SW 1271 (cell line): ENCODE data around the gene TSC22D3.
"Not testable (repeated sequence)": the region's sequence is repeated elsewhere in the genome, so short reads cannot be mapped to it uniquely, and the experiment has no call there.

Source experiments
- DNase-seq, 2 experiments: peaks; one replicate each; lab custom pipeline; 2025; lab: John Stamatoyannopoulos, UW

TSC22D3 gene

DNA sequence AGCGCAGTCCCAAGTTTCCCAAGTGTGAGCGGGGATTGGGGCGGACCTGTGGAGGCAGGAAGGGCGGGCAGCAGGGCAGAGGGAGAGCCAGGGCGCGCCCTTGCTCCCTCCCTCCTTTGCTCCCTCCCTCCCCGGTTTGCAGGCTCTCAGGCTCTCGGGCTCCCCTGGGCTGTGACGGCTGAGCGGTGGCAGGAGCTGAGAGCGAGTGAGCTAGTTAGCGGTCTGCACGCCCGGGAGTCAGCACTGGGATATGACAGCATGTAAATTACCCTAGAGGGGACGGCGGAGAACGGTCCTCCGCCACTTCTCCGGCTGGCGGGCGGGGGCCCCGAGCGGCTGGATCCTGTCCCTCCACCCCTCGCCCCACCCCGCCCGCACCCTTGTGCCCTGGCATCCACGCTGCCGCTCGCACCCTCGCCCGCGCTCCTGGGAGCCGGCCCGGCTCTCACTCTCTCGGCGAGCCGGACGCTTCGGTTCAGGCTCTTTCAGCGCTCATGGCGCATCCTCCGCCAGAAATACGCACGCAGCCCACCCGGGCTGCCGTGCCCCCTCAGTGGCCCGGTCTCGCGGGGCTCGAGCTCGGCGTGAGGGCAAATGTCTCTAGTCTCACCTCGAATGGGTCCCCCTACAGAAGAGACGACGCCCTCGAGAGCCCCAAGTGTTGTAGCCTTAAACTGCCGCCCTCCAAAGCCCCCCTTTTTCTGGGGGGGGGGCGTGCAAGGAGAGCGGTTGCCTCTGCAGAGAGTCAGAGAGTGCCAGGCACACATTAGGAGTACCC is at the start of gene TSC22D3:
Gene TSC22D3, minus strand, starts transcription at position 54 of the 778 bp plus-strand sequence. CDS start 368 bp downstream, outside the sequence.
- peak; percentile 3 to 5 for DNase-seq

DNA sequence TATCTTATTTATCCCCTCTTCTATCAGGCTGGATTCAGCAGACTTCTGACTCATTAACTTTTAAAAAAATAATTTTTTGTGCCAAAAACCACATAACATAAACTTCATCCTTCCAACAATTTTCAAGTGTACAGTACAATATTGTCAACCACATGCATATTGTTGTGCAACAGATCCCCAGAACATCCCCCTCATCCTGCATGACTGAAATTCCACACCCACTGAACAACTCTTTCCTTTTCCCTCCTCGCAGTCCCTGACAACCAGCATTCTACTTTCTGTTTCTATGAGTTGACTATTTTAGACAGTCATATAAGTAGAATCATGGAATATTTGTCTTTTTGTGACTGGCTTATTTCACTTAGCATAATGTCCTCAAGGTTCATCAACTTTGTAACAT is 47.9 kb upstream of the TSC22D3 start:
- DNase-seq, result peak in 1 of 2 experiments; percentile 0

DNA sequence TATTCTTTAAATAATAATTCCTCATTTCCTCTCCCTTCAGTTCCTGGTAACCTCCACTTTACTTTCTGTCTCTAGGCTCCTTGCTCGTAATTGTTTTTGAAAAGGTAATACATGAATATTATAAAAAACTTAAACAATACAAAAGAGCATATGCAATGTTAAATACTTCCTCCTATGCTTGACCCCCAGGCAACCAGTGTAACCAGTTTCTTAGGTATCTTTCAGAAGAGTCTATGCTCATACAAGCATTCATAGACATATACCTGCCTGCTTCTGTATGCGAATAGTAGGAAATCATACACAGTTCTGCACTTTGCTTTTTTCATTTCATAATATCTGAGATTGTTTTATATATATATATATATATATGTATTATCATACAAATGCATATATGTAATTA is 47.5 kb upstream of the TSC22D3 start:
- no peak for DNase-seq

- DNase-seq, result no peak
These were observed 43.4 kb upstream of the TSC22D3 start for GRCh38 chrX:107818900-107819521.

GRCh38 chrX:107810053-107810452 is 34.5 kb upstream of the TSC22D3 start:
- DNase-seq, result not testable (repeated sequence)

- DNase-seq, result no peak
These were observed 29.6 kb upstream of the TSC22D3 start for GRCh38 chrX:107805179-107805578.

- DNase-seq, result no peak
These were observed 28.8 kb upstream of the TSC22D3 start for GRCh38 chrX:107804427-107804826.

DNA sequence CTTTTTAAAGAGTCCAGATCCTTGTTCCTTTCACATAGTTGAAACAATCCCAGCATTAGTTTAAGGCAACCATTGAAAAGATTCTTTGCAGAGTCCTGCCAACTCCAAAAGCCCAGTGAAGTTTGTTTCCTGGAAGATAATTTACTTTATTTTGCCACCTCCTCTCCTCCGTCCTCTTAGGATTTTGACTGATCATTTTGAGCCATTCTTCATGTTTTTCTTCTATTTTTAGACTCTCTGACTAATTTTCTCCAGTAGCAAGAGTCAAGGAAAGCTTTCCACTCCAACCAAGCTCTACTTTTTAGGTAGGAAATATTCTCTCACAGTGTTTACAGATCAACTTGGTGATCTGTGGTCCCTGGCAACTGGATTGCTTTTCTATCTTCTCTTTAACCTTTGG is 12.2 kb upstream of the TSC22D3 start:
- DNase-seq, result no peak

DNA sequence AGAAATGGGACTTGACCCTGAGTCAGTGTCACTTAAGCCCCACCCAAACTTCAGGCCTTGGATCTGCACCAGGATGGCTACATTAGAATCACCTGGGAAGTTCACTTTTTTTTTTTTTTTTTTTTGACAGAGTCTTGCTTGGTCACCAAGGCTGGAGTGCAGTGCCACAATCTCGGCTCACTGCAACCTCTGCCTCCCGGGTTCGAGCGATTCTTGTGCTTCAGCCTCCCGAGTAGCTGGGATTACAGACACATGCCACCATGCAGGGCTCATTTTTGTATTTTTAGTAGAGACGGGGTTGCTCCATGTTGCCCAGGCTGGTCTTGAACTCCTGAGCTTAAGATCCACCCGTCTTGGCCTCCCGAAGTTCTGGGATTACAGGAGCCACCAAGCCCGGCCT is 4.9 kb upstream of the TSC22D3 start:
- DNase-seq, result no peak

- no peak for DNase-seq
These were observed 1.9 kb upstream of the TSC22D3 start, which contains the start of gene NCBP2L for GRCh38 chrX:107777536-107777832. Gene NCBP2L (plus strand): TSS chrX:107777733. CDS start chrX:107794221, 16,488 bp downstream.

DNA sequence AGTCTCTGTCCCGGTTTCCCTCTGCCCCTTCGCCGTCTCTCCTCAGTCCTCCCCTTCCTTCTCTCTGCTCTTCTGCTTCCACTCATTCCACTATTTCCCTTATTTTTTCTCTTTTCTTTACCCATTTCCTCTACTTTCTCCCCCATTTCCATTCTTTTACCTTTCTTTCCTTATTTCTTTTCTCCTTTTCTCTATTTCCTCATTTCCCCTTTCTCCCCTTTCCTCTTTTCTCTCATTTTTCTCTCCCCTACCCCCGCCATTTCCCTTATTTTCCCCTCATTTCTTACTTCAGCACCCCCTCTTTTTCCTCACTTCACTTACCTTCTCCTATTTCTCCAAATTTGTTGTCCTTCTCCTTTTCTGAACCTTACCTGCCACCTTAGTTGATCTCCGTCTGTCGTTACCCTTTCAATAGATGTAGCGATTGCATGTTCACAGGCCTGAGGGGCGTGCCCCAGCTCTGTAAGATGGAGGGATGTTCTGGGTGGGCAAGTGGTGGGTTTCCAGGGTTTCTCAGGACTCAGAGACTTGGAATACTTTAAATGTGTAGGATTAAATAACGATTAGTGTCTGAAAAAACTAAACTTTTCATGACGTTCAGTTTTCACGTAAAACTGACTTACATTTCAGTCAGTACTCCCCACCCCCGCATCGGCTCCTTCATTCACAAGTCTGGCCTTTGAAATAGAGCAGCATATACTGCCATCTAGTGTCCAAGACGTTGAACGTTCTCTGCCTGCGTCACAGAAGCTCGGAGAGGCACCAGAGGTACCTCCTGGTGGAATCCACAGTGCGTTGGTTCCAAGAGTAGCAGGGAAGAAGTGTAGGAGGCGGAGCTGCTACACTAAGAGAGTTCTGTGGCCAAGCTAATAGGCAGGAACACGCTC is 1.3 kb upstream of the TSC22D3 start:
- peak; percentile 32 to 61 for DNase-seq

GRCh38 chrX:107775000-107775733 is 420 bp downstream of the TSC22D3 start:
- DNase-seq, result no peak

DNA sequence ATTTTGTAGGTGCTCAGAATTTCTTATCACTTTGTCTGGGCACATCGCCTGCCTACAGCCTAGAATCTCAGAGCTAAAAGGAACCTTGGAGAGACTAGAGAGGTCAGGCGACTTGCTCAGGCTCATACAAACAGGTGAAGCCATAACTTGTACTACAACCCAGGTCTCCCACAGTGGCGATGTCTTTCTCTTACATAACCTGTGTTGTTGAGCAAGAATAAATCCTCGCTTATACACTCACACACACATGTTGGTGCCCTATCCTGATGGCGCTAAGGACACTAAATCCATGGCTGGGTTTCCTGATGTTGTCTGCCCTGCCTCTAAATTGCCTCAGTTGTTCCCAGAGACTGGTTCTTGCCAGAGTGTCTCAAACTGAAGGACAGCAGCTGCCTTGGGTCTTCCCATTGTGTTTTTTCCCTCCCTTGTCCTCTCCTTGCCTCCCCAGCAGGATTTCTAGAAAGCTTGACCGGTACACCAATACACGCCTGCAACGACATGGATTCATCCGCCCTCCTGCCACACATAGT is 1.6 kb downstream of the TSC22D3 start:
- no peak for DNase-seq

DNA sequence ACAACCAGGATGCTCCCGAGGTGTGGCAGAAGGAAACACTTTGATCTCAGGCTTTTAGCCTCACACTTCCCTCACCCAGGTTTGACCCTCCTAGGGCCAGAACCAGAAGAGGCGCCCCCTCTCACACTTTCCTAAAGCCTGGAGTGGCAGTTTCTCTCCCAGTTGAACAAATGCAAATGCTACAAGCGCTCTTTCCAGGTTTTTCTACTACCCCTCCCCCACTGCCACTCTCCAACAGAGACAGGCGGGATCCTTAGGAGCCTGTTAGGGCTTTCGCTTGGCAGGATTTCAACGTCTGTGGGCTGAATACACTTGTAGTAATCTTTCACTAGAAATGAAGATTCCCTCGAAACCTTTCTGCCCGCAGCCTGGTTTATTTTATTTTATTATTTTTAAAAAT is 2.4 kb downstream of the TSC22D3 start:
- DNase-seq, result no peak

DNA sequence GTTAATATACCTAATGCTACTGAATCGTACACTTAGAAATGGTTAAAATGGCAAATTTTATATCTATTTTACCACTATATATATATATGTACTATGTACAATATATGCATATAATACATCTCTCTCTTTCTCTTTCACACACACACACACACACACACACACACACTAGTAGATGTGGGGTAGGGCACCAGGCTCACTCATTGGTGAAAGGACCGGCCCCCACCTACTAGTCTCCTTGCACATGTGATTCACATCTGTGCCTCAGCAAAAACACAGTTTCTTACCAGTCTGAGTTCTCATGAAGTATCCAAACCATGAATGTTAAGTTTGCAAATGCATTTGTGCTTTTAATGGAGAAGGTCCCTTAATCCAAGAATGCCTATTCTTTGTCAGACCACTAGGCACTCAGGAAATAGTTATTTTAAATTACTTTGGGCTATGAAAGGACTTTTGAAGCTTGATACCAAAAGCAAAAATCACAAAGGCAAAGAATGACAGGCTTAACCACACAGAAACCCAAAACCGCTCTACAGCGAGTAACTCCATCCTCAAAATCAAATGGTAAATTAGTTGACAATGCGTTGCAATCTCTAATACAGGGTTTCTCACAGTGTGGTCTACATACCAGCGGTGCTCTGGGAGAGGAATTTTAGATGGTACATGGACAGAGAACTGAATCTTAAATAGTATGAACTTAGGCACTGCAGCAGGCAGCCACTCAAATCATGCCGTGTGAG is 5.8 kb downstream of the TSC22D3 start:
- no peak for DNase-seq

- DNase-seq, result no peak
These were observed 7.5 kb downstream of the TSC22D3 start for GRCh38 chrX:107768051-107768450.

- no peak for DNase-seq
These were observed 9.0 kb downstream of the TSC22D3 start for GRCh38 chrX:107766470-107767150.

GRCh38 chrX:107764845-107765608 is 10.6 kb downstream of the TSC22D3 start:
- DNase-seq, result no peak

- no peak for DNase-seq
These were observed 11.9 kb downstream of the TSC22D3 start for GRCh38 chrX:107763647-107764046.
